ENCODE data around the gene EME1. TPM values are rescaled to one million over a fixed set of nuclear protein-coding genes. Genes with fewer than 3 reads are reported as not detected.
A peak's percentile ranks its signal among the peaks of the same experiment; 100 is the strongest.

The EME1 gene
- total and polyA plus RNA-seq, 2 of the 13 experiments (the other 11 are each of a cell fraction or from before 2014, with no cell fraction given) = 20.7 to 24.6 TPM

- TF ChIP-seq ZBTB46 (CRISPR knock-in tag; IDR thresholded peaks at IDR 0.05; ENCODE audit: borderline replicate concordance) = peak; percentile 49; the same call in 1 of the 2 replicates
- no peak for TF ChIP-seq PHB2 (IDR thresholded peaks at IDR 0.05; ENCODE audit: partially characterized antibody)
- TF ChIP-seq ETV6 (CRISPR knock-in tag; conservative IDR thresholded peaks at IDR 0.05) = no peak; the same call in 1 of the 2 replicates
- peak; percentile 64 for TF ChIP-seq FOXO1 (CRISPR knock-in tag; IDR thresholded peaks at IDR 0.05)
- TF ChIP-seq, protein P1, sequence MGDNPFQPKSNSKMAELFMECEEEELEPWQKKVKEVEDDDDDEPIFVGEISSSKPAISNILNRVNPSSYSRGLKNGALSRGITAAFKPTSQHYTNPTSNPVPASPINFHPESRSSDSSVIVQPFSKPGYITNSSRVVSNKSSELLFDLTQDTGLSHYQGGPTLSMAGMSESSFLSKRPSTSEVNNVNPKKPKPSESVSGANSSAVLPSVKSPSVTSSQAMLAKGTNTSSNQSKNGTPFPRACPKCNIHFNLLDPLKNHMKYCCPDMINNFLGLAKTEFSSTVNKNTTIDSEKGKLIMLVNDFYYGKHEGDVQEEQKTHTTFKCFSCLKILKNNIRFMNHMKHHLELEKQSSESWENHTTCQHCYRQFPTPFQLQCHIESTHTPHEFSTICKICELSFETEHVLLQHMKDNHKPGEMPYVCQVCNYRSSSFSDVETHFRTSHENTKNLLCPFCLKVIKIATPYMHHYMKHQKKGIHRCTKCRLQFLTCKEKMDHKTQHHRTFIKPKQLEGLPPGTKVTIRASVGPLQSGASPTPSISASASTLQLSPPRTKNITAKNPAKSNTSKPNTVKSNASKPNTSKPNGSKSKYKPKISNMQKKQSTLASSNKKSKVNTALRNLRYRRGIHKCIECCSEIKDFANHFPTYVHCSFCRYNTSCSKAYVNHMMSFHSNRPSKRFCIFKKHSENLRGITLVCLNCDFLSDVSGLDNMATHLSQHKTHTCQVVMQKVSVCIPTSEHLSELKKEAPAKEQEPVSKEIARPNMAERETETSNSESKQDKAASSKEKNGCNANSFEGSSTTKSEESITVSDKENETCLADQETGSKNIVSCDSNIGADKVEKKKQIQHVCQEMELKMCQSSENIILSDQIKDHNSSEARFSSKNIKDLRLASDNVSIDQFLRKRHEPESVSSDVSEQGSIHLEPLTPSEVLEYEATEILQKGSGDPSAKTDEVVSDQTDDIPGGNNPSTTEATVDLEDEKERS (CRISPR knock-in tag; IDR thresholded peaks at IDR 0.05) = no peak
- peak; percentile 99 for TF ChIP-seq RAD51 (IDR thresholded peaks at IDR 0.05; ENCODE audit: borderline replicate concordance)
- TF ChIP-seq ZNF562 (CRISPR knock-in tag; IDR thresholded peaks at IDR 0.05; ENCODE audit: borderline replicate concordance) = no peak; the same call in 1 of the 2 replicates
- peak; percentile 84 for TF ChIP-seq ZNF441 (CRISPR knock-in tag; IDR thresholded peaks at IDR 0.05; ENCODE audit: borderline replicate concordance)
- TF ChIP-seq, protein P2, sequence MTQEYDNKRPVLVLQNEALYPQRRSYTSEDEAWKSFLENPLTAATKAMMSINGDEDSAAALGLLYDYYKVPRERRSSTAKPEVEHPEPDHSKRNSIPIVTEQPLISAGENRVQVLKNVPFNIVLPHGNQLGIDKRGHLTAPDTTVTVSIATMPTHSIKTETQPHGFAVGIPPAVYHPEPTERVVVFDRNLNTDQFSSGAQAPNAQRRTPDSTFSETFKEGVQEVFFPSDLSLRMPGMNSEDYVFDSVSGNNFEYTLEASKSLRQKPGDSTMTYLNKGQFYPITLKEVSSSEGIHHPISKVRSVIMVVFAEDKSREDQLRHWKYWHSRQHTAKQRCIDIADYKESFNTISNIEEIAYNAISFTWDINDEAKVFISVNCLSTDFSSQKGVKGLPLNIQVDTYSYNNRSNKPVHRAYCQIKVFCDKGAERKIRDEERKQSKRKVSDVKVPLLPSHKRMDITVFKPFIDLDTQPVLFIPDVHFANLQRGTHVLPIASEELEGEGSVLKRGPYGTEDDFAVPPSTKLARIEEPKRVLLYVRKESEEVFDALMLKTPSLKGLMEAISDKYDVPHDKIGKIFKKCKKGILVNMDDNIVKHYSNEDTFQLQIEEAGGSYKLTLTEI (CRISPR knock-in tag; conservative IDR thresholded peaks at IDR 0.05) = no peak
- TF ChIP-seq CBX2 (IDR thresholded peaks at IDR 0.05; ENCODE audit: low read depth, low read length) = no peak
- TF ChIP-seq CBX2 (CRISPR knock-in tag; IDR thresholded peaks at IDR 0.05; ENCODE audit: low read depth) = no peak; the same call in 1 of the 2 replicates
- TF ChIP-seq, protein P3, sequence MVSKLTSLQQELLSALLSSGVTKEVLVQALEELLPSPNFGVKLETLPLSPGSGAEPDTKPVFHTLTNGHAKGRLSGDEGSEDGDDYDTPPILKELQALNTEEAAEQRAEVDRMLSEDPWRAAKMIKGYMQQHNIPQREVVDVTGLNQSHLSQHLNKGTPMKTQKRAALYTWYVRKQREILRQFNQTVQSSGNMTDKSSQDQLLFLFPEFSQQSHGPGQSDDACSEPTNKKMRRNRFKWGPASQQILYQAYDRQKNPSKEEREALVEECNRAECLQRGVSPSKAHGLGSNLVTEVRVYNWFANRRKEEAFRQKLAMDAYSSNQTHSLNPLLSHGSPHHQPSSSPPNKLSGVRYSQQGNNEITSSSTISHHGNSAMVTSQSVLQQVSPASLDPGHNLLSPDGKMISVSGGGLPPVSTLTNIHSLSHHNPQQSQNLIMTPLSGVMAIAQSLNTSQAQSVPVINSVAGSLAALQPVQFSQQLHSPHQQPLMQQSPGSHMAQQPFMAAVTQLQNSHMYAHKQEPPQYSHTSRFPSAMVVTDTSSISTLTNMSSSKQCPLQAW (CRISPR knock-in tag; IDR thresholded peaks at IDR 0.05) = peak; percentile 98
- TF ChIP-seq, protein P4, sequence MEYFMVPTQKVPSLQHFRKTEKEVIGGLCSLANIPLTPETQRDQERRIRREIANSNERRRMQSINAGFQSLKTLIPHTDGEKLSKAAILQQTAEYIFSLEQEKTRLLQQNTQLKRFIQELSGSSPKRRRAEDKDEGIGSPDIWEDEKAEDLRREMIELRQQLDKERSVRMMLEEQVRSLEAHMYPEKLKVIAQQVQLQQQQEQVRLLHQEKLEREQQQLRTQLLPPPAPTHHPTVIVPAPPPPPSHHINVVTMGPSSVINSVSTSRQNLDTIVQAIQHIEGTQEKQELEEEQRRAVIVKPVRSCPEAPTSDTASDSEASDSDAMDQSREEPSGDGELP (IDR thresholded peaks at IDR 0.05; ENCODE audit: borderline replicate concordance, low read depth) = peak; percentile 76; the same call in 1 of the 2 replicates
- TF ChIP-seq, protein P5, sequence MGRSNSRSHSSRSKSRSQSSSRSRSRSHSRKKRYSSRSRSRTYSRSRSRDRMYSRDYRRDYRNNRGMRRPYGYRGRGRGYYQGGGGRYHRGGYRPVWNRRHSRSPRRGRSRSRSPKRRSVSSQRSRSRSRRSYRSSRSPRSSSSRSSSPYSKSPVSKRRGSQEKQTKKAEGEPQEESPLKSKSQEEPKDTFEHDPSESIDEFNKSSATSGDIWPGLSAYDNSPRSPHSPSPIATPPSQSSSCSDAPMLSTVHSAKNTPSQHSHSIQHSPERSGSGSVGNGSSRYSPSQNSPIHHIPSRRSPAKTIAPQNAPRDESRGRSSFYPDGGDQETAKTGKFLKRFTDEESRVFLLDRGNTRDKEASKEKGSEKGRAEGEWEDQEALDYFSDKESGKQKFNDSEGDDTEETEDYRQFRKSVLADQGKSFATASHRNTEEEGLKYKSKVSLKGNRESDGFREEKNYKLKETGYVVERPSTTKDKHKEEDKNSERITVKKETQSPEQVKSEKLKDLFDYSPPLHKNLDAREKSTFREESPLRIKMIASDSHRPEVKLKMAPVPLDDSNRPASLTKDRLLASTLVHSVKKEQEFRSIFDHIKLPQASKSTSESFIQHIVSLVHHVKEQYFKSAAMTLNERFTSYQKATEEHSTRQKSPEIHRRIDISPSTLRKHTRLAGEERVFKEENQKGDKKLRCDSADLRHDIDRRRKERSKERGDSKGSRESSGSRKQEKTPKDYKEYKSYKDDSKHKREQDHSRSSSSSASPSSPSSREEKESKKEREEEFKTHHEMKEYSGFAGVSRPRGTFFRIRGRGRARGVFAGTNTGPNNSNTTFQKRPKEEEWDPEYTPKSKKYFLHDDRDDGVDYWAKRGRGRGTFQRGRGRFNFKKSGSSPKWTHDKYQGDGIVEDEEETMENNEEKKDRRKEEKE (IDR thresholded peaks at IDR 0.05) = no peak
- TF ChIP-seq ZNF569 (CRISPR knock-in tag; IDR thresholded peaks at IDR 0.05; ENCODE audit: borderline replicate concordance) = peak; percentile 80; the same call in 1 of the 2 replicates
- peak; percentile 87 for TF ChIP-seq AKAP8 (CRISPR knock-in tag; IDR thresholded peaks at IDR 0.05)
Observed at GRCh38 chr17:50372758-50373556, at the start of gene EME1, which contains the start of gene MRPL27 (continued).
